ENCODE results near the gene SAMD4B. TPM values are rescaled to one million over a fixed set of nuclear protein-coding genes. Genes with fewer than 3 reads are reported as not detected.

SAMD4B gene
- total RNA-seq, 1 donor from 2014 or later: 119 TPM

DNA sequence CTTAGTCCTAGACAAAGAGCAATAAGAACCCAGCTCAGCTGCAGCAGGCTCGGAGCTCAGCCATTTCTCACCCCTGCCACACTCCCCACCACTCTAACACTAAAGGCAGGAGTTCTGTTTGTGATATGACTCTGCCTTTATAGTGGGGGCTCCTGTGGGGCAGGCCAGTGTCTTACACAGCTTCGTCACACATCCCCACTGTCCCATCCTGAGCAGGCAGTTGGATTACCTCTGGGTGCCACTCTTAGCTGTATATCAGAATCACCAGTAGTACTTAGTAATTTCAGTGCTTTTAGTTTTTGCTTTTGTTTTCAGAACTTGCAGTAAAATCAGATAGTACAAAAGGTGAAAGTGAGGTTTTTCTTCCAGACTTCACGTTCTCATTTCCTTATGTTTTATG, 16.8 kb downstream of the SAMD4B start:
- H3K27ac Mint-ChIP-seq (ENCODE audit: unreplicated experiment): no peak overlapping the region
- no peaks in the 10 kb centered on the region for H3K27me3 Mint-ChIP-seq (ENCODE audit: unreplicated experiment)
- H3K9me3 Mint-ChIP-seq (ENCODE audit: unreplicated experiment): peaks cover 1% of the 10 kb centered on the region
- DNase-seq: no peak
- peaks cover 5% of the 10 kb centered on the region for H3K36me3 Mint-ChIP-seq (ENCODE audit: unreplicated experiment)
- TF ChIP-seq, protein P1, sequence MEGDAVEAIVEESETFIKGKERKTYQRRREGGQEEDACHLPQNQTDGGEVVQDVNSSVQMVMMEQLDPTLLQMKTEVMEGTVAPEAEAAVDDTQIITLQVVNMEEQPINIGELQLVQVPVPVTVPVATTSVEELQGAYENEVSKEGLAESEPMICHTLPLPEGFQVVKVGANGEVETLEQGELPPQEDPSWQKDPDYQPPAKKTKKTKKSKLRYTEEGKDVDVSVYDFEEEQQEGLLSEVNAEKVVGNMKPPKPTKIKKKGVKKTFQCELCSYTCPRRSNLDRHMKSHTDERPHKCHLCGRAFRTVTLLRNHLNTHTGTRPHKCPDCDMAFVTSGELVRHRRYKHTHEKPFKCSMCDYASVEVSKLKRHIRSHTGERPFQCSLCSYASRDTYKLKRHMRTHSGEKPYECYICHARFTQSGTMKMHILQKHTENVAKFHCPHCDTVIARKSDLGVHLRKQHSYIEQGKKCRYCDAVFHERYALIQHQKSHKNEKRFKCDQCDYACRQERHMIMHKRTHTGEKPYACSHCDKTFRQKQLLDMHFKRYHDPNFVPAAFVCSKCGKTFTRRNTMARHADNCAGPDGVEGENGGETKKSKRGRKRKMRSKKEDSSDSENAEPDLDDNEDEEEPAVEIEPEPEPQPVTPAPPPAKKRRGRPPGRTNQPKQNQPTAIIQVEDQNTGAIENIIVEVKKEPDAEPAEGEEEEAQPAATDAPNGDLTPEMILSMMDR (IDR thresholded peaks at IDR 0.05; ENCODE audit: partially characterized antibody, unreplicated experiment): no peak
- no peaks in the 10 kb centered on the region for H3K4me1 Mint-ChIP-seq (ENCODE audit: low read depth, unreplicated experiment)
- no peak overlapping the region for H3K4me3 Mint-ChIP-seq (ENCODE audit: unreplicated experiment)

DNA sequence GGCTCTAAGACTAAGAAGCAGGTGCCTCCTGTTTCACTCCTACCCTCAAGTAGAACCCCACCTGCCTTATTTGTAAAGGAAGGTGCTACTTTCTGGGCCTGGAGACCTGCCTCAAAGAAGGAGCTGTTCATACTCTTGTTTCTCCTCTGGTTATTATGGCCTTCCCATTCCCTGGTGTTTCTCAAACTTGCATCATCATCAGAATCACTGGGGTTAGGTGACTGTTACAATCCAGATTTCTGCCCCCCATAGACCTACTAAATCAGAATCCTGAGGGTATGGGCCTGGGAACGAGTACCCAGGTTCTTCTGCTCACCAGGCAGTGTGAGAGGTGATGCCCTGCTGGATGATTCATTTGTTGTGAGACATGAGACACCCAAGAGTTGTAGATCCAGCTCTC, 18.4 kb downstream of the SAMD4B start:
- H3K9me3 Mint-ChIP-seq (ENCODE audit: unreplicated experiment): peaks cover 1% of the 10 kb centered on the region
- H3K4me3 Mint-ChIP-seq (ENCODE audit: unreplicated experiment): no peak overlapping the region
- no peaks in the 10 kb centered on the region for H3K4me1 Mint-ChIP-seq (ENCODE audit: low read depth, unreplicated experiment)
- H3K36me3 Mint-ChIP-seq (ENCODE audit: unreplicated experiment): peaks cover 6% of the 10 kb centered on the region
- no peak overlapping the region for H3K27ac Mint-ChIP-seq (ENCODE audit: unreplicated experiment)
- no peaks in the 10 kb centered on the region for H3K27me3 Mint-ChIP-seq (ENCODE audit: unreplicated experiment)
- TF ChIP-seq, protein P1 (IDR thresholded peaks at IDR 0.05; ENCODE audit: partially characterized antibody, unreplicated experiment): no peak
- no peak for DNase-seq

DNA sequence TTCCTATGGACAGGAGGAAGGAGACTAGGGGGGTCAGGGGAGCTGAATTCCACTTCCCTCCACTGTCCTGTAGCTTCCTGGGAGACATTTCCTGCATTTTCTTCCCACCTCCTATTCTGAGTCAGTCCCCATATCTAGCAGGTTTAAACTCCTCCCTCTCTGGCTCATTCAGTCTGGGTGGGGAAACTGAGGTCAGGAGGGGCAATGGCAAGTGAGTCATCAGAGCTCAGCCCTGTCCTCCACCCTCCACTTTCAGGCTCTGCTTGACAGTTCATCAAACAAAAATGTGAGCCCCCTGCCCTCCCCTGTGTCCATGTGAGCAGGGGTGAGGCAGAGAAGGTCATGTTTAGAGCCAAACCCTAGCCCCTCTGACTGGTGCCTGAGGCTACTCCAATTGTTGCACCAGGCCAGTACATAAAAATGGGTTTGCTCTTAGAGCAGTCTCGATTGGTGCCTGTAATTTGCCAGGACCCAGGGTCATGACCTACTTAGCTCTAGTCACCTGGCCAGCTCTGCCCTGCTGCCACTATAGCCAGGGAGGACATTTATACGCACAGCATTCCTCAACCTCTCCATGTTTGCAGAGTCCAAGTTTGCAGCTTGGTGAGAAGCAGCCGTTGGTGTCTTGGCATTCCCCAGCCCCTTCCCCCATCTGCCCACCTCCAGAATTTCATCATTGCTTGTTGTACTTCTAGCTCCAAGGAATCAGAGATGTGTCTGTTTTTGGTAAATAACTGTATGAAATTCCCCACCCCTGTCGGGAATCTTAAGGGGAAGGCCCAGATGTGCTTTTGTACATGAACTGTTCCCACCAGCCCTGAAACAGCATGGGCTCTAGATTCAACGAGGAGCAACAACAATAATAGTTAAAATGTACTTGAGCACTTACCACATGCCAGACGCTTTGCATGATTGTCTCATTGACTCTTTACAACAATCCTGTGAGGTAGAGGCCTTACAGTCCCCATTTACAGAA, 20.7 kb downstream of the SAMD4B start:
- no peak for DNase-seq
- no peak overlapping the region for H3K4me3 Mint-ChIP-seq (ENCODE audit: unreplicated experiment)
- H3K36me3 Mint-ChIP-seq (ENCODE audit: unreplicated experiment): peaks cover 6% of the 10 kb centered on the region
- H3K9me3 Mint-ChIP-seq (ENCODE audit: unreplicated experiment): peaks cover 1% of the 10 kb centered on the region
- no peak overlapping the region for H3K27ac Mint-ChIP-seq (ENCODE audit: unreplicated experiment)
- no peaks in the 10 kb centered on the region for H3K27me3 Mint-ChIP-seq (ENCODE audit: unreplicated experiment)
- TF ChIP-seq, protein P1 (IDR thresholded peaks at IDR 0.05; ENCODE audit: partially characterized antibody, unreplicated experiment): no peak
- H3K4me1 Mint-ChIP-seq (ENCODE audit: low read depth, unreplicated experiment): no peaks in the 10 kb centered on the region

DNA sequence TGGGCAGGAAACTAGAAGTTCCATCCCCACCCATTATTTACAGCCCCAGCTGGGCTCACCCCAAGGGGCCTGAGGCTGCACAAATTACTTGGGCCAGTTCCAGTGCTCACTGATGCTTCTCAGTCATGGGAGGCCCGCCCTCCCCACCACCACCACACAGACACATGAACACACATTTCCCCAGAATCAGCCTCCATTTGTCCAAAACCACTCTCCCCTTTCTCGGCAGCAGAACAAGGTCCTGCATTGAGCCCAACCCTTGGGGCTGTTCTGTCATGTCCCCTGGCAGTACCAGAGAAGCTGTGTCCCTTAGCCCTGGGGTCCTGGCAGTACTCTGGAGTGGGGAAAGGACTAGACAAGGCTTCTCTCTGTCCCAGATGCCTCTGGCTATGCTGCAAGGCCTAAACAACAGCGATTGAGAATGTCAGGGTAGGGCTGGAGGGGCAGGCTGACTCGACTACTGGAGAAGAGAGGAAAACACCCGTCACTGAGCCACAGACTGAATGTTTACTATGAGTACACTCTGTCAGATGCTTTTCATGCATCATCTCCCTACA, 21.8 kb downstream of the SAMD4B start:
- Mint-ChIP-seq H3K4me3 (ENCODE audit: unreplicated experiment) (no peak overlapping the region), H3K4me1 (ENCODE audit: low read depth, unreplicated experiment) (no peaks in the 10 kb centered on the region), H3K27ac (ENCODE audit: unreplicated experiment) (no peak overlapping the region), H3K9me3 (ENCODE audit: unreplicated experiment) (peaks cover 1% of the 10 kb centered on the region), H3K36me3 (ENCODE audit: unreplicated experiment) (peaks cover 6% of the 10 kb centered on the region), H3K27me3 (ENCODE audit: unreplicated experiment) (no peaks in the 10 kb centered on the region)
- no peak for DNase-seq
- TF ChIP-seq, protein P1 (IDR thresholded peaks at IDR 0.05; ENCODE audit: partially characterized antibody, unreplicated experiment): no peak

DNA sequence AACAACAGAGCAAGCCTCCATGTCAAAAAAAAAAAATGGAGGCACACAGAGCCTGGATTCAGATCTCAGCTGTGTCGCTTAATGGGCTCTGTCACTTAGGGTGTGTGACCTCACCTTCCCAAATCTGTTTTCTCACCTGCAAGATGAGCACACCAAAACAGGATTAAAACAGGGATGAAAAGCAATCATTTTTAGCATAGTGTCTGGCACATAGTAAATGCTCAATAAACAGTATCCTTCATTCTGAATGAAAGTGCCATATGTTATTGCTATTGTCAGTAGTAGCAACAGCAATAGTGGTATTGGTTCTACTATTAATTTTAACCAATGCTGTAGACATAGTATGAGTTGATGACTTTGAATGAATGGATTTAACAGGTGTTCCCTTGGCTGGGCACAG, 23.3 kb downstream of the SAMD4B start:
- Mint-ChIP-seq H3K4me3 (ENCODE audit: unreplicated experiment) (no peak overlapping the region), H3K27me3 (ENCODE audit: unreplicated experiment) (no peaks in the 10 kb centered on the region), H3K9me3 (ENCODE audit: unreplicated experiment) (no peaks in the 10 kb centered on the region), H3K36me3 (ENCODE audit: unreplicated experiment) (peaks cover 6% of the 10 kb centered on the region), H3K4me1 (ENCODE audit: low read depth, unreplicated experiment) (no peaks in the 10 kb centered on the region), H3K27ac (ENCODE audit: unreplicated experiment) (no peak overlapping the region)
- DNase-seq: no peak
- TF ChIP-seq, protein P1 (IDR thresholded peaks at IDR 0.05; ENCODE audit: partially characterized antibody, unreplicated experiment): no peak

Measured in glutamatergic neuron (in vitro differentiated cells).